ENCODE data around the gene RTL1.

GRCh38 chr14:100844846-100845245 lies 58.7 kb downstream of the RTL1 start:
- TF ChIP-seq CTCF (IDR thresholded peaks at IDR 0.05; ENCODE audit: extremely low read depth in 1 of 2, insufficient read depth in 1 of 2, low read depth in 1 of 2, low read length in 2 of 2) (no peak), EZH2 (IDR thresholded peaks at IDR 0.05; ENCODE audit: borderline replicate concordance, low read depth, low read length, severe bottlenecking) (no peak), POLR2A (IDR thresholded peaks at IDR 0.05; ENCODE audit: low read depth, low read length) (no peak), JUN (IDR thresholded peaks at IDR 0.05; ENCODE audit: borderline replicate concordance, insufficient read depth, insufficient read length, low read depth) (no peak), POLR2AphosphoS5 (IDR thresholded peaks at IDR 0.05; ENCODE audit: insufficient read depth, low read depth, low read length) (no peak), FOS (IDR thresholded peaks at IDR 0.05; ENCODE audit: borderline replicate concordance, insufficient read depth, low read length) (no peak)

Data from endothelial cell of umbilical vein (primary cell).